ENCODE results near the gene TJP3. TPM values are rescaled to one million over a fixed set of nuclear protein-coding genes. Genes with fewer than 3 reads are reported as not detected.
A peak's percentile ranks its signal among the peaks of the same experiment; 100 is the strongest.
"Not testable (repeated sequence)": the region's sequence is repeated elsewhere in the genome, so short reads cannot be mapped to it uniquely, and the experiment has no call there.

The TJP3 gene
- total RNA-seq, 1 donor from 2014 or later: not detected

DNA sequence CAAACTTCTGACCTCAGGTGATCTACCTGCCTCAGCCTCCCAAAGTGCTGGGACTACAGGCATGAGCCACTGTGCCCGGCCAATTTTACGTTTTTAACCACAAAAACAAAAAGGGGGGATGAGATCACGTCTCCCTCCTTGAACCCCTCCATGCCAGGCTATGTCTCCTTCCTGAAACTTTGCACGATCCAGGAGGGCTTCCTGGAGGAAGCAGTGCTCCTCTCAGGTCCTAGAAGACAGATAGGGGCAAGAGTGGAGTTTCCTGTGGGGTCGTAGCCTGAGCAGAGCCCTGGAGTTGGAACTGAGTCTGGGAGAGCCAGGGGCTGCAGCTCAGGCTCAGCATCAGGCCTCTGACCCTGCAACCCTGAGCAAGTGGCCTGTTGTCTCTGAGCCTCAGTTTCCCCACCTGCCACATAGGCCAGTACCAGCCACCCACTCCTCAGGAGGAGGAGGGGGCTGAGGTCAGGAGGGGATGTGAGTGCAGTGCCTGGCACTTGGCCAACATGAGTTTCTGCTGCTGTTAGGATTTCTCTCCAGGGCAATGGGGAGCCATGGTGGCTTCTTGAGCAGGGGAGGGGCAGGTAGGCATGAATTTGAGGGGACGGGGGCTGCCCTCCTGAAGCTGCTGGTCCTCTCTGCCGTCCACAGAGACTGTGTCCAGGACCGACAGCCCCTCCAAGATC lies 37.3 kb downstream of the TJP3 start:
- H3K4me1 Mint-ChIP-seq: no peaks in the 10 kb centered on the region
- no peak overlapping the region for H3K4me3 Mint-ChIP-seq
- no peaks in the 10 kb centered on the region for H3K9me3 Mint-ChIP-seq

DNA sequence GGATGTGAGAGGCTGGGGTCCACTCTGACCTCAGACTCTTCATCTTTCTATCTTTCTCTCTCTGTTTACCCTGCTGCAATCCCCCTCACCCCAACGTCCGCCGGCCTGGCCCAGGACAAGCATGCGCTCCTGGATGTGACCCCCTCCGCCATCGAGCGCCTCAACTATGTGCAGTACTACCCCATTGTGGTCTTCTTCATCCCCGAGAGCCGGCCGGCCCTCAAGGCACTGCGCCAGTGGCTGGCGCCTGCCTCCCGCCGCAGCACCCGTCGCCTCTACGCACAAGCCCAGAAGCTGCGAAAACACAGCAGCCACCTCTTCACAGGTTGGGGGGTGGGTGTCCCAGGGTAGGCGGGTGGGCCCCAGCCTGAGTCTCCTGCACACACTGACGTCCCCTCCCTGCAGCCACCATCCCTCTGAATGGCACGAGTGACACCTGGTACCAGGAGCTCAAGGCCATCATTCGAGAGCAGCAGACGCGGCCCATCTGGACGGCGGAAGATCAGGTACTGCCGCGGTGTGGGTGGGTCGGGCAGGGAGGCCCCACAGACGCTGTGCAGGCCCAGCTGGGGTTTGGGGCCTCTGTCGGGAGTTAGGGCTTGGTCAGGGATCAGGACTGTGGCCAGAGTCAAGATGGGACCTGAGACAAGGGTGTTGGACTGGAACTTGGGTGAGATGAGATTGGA lies 38.3 kb downstream of the TJP3 start:
- H3K27me3 Mint-ChIP-seq: no peaks in the 10 kb centered on the region
- intact Hi-C loops (cut with micrococcal nuclease): no loop called here
- H3K4me3 Mint-ChIP-seq: no peak overlapping the region
- no peak for DNase-seq
- H3K4me1 Mint-ChIP-seq: no peaks in the 10 kb centered on the region
- H3K9me3 Mint-ChIP-seq: no peaks in the 10 kb centered on the region
- no peak overlapping the region for H3K27ac Mint-ChIP-seq
- H3K36me3 Mint-ChIP-seq (ENCODE audit: low read depth): peaks cover 15% of the 10 kb centered on the region

More for the DNA sequence above, 37.3 kb downstream of the TJP3 start:
- H3K27ac Mint-ChIP-seq: no peak overlapping the region
- peaks cover 11% of the 10 kb centered on the region for H3K36me3 Mint-ChIP-seq (ENCODE audit: low read depth)
- no peaks in the 10 kb centered on the region for H3K27me3 Mint-ChIP-seq
- DNase-seq: no peak
- intact Hi-C loops (cut with micrococcal nuclease): no loop called here

GRCh38 chr19:3748965-3749364 lies 40.8 kb downstream of the TJP3 start:
- intact Hi-C loops (cut with micrococcal nuclease): no loop called here
- H3K27ac Mint-ChIP-seq: no peak overlapping the region

DNA sequence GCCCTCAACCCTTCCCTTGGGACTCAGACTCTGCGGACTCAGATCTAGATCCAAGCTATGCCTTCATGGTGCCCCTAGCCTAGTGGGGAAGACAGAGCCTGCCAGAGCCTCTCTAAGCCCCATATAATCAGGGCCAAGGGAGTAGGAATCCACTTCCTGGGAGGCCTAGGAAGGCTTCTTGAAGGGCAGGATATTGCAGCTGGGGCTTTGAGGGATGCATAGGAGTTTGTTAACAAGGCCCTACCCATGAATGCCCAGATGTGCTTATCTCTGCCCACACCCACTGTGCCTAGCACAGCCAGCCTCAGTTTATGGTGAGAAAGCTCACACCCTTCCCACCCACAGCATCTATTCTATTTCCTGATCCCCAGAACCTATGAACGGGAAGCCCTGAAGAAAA lies 42.0 kb downstream of the TJP3 start:
- intact Hi-C loops (cut with micrococcal nuclease): no loop called here
- H3K4me3 Mint-ChIP-seq: no peak overlapping the region
- peaks cover 4% of the 10 kb centered on the region for H3K4me1 Mint-ChIP-seq
- DNase-seq: no peak
- no peaks in the 10 kb centered on the region for H3K27me3 Mint-ChIP-seq
- H3K36me3 Mint-ChIP-seq (ENCODE audit: low read depth): peaks cover 30% of the 10 kb centered on the region
- H3K9me3 Mint-ChIP-seq: no peaks in the 10 kb centered on the region
- no peak overlapping the region for H3K27ac Mint-ChIP-seq

More at GRCh38 chr19:3748965-3749364, 40.8 kb downstream of the TJP3 start:
- no peak for DNase-seq
- Mint-ChIP-seq H3K27me3 (no peaks in the 10 kb centered on the region), H3K36me3 (ENCODE audit: low read depth) (peaks cover 23% of the 10 kb centered on the region), H3K9me3 (no peaks in the 10 kb centered on the region), H3K4me1 (no peaks in the 10 kb centered on the region), H3K4me3 (no peak overlapping the region)

DNA sequence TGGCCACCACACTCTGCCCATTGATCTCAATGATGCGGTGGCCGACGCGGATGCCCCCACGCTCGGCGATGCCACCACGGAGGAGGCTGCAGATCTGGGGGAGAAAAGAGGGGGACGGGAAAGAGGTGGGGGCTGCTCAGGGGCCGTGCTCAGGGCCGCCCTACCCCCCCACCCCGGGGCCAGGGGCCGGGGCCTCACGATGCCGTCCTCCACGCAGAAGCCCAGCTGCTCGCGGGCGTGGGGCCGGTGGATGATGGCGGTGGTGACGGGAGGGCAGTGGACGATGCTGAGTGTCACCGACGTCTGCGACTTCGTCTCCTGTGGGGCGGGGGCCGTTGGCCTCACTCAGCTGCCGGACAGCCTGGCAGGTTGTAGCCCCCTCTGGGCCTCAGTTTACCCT lies 43.1 kb downstream of the TJP3 start:
- DNase-seq: no peak
- intact Hi-C loops (cut with micrococcal nuclease): no loop called here
- no peaks in the 10 kb centered on the region for H3K9me3 Mint-ChIP-seq
- no peaks in the 10 kb centered on the region for H3K27me3 Mint-ChIP-seq
- H3K4me1 Mint-ChIP-seq: peaks cover 10% of the 10 kb centered on the region
- H3K4me3 Mint-ChIP-seq: no peak overlapping the region
- no peak overlapping the region for H3K27ac Mint-ChIP-seq
- H3K36me3 Mint-ChIP-seq (ENCODE audit: low read depth): peaks cover 35% of the 10 kb centered on the region

GRCh38 chr19:3752492-3752891 lies 44.3 kb downstream of the TJP3 start:
- no peak overlapping the region for H3K4me3 Mint-ChIP-seq
- no peak for DNase-seq
- H3K4me1 Mint-ChIP-seq: peaks cover 10% of the 10 kb centered on the region
- no peaks in the 10 kb centered on the region for H3K27me3 Mint-ChIP-seq
- intact Hi-C loops (cut with micrococcal nuclease): no loop called here
- peaks cover 42% of the 10 kb centered on the region for H3K36me3 Mint-ChIP-seq (ENCODE audit: low read depth)
- no peak overlapping the region for H3K27ac Mint-ChIP-seq
- no peaks in the 10 kb centered on the region for H3K9me3 Mint-ChIP-seq

DNA sequence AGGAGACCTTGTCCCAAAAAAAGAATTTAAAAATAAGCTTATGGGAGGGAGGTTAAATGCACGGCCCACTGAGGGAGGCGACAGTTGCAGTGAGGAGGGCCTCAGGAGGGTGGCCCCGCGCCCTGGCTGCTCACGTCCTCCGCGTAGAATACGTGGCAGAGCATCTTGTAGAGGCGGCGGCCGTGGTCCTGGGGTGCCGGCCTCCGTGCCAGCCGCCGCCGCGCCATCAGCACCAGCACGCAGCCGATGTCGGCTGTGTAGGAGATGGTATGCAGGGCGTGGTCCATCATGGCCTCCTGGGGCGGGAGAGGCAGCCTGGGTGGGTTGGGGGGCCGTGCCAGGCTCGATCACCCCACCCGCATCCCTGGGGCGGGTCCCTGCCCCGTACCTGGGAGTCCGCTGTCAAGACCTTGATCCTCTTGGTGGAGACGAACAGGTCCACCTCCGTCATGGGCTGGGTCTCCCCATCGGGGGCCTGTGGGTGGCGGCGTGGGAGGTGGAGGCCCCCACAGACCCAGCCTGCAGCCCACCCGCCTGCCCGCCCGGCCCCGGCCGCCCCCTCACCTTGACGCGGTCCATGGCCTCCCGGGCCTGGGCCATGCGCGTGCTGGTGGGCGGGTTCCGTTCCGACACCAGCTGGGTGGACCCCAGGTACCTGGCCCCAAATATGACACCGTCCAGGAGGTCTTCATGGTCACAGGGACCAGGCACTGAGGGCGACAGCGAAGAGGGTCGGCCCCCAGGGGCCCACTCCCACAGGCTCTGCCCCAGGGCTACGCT lies 45.6 kb downstream of the TJP3 start:
- Mint-ChIP-seq H3K27me3 (no peaks in the 10 kb centered on the region), H3K4me1 (peaks cover 10% of the 10 kb centered on the region), H3K4me3 (no peak overlapping the region), H3K36me3 (ENCODE audit: low read depth) (peaks cover 48% of the 10 kb centered on the region), H3K27ac (no peak overlapping the region), H3K9me3 (no peaks in the 10 kb centered on the region)
- DNase-seq: no peak
- intact Hi-C loops (cut with micrococcal nuclease): no loop called here

DNA sequence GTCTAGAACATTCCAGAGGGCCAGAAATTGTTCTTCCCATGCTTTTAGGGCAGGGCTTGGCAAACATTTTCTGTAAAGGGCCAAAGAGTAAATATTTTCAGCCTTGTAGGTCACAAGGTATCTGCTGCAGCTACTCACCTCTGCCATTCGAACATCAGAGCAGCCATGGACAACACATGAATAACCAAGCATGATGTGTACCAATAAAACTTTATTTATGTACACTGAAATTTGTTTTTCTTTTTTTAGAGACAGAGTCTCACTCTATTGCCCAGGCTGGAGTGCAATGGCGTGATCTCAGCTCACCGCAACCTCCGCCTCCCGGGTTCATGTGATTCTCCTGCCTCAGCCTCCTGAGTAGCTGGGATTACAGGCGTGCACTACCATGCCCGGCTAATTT lies 49.5 kb downstream of the TJP3 start:
- intact Hi-C loops (cut with micrococcal nuclease); H3K4me3 Mint-ChIP-seq; H3K27ac Mint-ChIP-seq; H3K27me3 Mint-ChIP-seq; H3K9me3 Mint-ChIP-seq; DNase-seq: not testable (repeated sequence)
- H3K36me3 Mint-ChIP-seq (ENCODE audit: low read depth): peaks cover 48% of the 10 kb centered on the region
- peaks cover 28% of the 10 kb centered on the region for H3K4me1 Mint-ChIP-seq

DNA sequence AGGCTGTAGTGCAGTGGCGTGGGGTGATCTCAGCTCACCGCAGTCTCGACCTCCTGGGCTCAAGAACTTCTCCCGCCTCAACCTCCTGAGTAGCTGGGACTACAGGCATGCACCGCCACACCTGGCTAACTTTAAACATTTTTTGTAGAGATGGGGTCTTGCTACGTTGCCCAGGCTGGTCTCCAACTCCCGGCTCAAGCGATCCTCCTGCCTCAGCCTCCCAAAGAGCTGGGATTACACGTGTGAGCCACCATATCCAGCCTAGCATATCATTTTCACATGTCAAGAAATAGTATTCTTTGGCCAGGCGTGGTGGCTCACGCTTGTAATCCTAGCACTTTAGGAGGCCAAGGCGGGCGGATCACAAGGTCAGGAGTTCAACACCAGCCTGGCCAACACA lies 50.1 kb downstream of the TJP3 start:
- H3K4me3 Mint-ChIP-seq; H3K27me3 Mint-ChIP-seq; DNase-seq; H3K27ac Mint-ChIP-seq; H3K9me3 Mint-ChIP-seq; intact Hi-C loops (cut with micrococcal nuclease): not testable (repeated sequence)
- H3K36me3 Mint-ChIP-seq (ENCODE audit: low read depth): peaks cover 48% of the 10 kb centered on the region
- peaks cover 34% of the 10 kb centered on the region for H3K4me1 Mint-ChIP-seq

GRCh38 chr19:3759482-3760254 lies 51.5 kb downstream of the TJP3 start:
- intact Hi-C loops (cut with micrococcal nuclease): loop anchor here (2.0 to 5.0 kb wide), 2 partner anchors 187 to 228 kb away; partner anchors contain the start of genes EEF2 and HMG20B
- H3K9me3 Mint-ChIP-seq: no peaks in the 10 kb centered on the region
- H3K36me3 Mint-ChIP-seq (ENCODE audit: low read depth): peaks cover 43% of the 10 kb centered on the region
- no peak for DNase-seq
- peaks cover 33% of the 10 kb centered on the region for H3K4me1 Mint-ChIP-seq
- H3K27me3 Mint-ChIP-seq: peaks cover 5% of the 10 kb centered on the region
- H3K4me3 Mint-ChIP-seq: peak overlapping the region; percentile 99
- peak overlapping the region; percentile 29 for H3K27ac Mint-ChIP-seq

GRCh38 chr19:3760871-3761361 lies 52.7 kb downstream of the TJP3 start:
- Mint-ChIP-seq H3K36me3 (ENCODE audit: low read depth) (peaks cover 35% of the 10 kb centered on the region), H3K27me3 (peaks cover 5% of the 10 kb centered on the region), H3K27ac (peak overlapping the region; percentile 99), H3K4me1 (peaks cover 27% of the 10 kb centered on the region), H3K9me3 (no peaks in the 10 kb centered on the region), H3K4me3 (peak overlapping the region; percentile 99)
- intact Hi-C loops (cut with micrococcal nuclease): loop anchor here (1.0 to 5.0 kb wide), 4 partner anchors 61 to 226 kb away; partner anchors contain the start of genes EEF2 and HMG20B
- DNase-seq: peak; percentile 76

- H3K36me3 Mint-ChIP-seq (ENCODE audit: low read depth): peaks cover 37% of the 10 kb centered on the region
- peak within 1 kb of the TSS; percentile 99 for H3K4me3 Mint-ChIP-seq
- peak within 1 kb of the TSS; percentile 100 for H3K27ac Mint-ChIP-seq
- DNase-seq: peak; percentile 99
- H3K9me3 Mint-ChIP-seq: no peaks in the 10 kb centered on the region
- H3K27me3 Mint-ChIP-seq: peaks cover 5% of the 10 kb centered on the region
- intact Hi-C loops (cut with micrococcal nuclease): loop anchor here (1.0 to 5.0 kb wide), 5 partner anchors 57 to 226 kb away; partner anchors contain the start of genes EEF2 and HMG20B
- H3K4me1 Mint-ChIP-seq: peaks cover 30% of the 10 kb centered on the region
These were observed 53.4 kb downstream of the TJP3 start, which contains the start of gene APBA3 for GRCh38 chr19:3761382-3762129. Gene APBA3 (minus strand): TSS chr19:3761692. CDS start chr19:3760264, 1,428 bp downstream.

All from activated CD4-positive, alpha-beta T cell treated with anti-CD3 and anti-CD28 coated beads, Interleukin-2, amount 10 ng/mL, durations not matched to agents 24 days and 14 days (primary cell).